H9 (cell line): ENCODE data around the gene CFAP65. TPM values are rescaled to one million over a fixed set of nuclear protein-coding genes. Genes with fewer than 3 reads are reported as not detected.

Experiments used
- DNase-seq: peaks from one replicate; pipeline ENCODE4 v3.0.0-alpha.2; 2017
- H2AFZ ChIP-seq: one replicate; pipeline ENCODE4 v1.6.1; 2013; ENCODE audit warnings: mild to moderate bottlenecking, low read length, control low read depth, moderate library complexity
- H2AK5ac ChIP-seq: 2 replicates; pipeline ENCODE4 v1.6.1; 2013; ENCODE audit warnings: low read length, control low read depth, mixed read lengths; ENCODE audit not compliant: insufficient read length
- H2BK120ac ChIP-seq: one replicate; pipeline ENCODE4 v1.6.1; 2013; ENCODE audit warnings: low read depth, mild to moderate bottlenecking, low read length, control low read depth, inconsistent platforms; ENCODE audit not compliant: poor library complexity, severe bottlenecking
- H2BK12ac ChIP-seq: 2 replicates; pipeline ENCODE4 v1.6.1; 2013; ENCODE audit warnings: low read length, control low read depth, mixed read lengths, low read depth; ENCODE audit not compliant: insufficient read length
- H2BK15ac ChIP-seq: 2 replicates; pipeline ENCODE4 v1.6.1; 2013; ENCODE audit warnings: low read depth, low read length, control low read depth
- H2BK20ac ChIP-seq: one replicate; pipeline ENCODE4 v1.6.1; 2013; ENCODE audit warnings: low read depth, mild to moderate bottlenecking, low read length, control low read depth, inconsistent platforms; ENCODE audit not compliant: poor library complexity, severe bottlenecking
- H2BK5ac ChIP-seq: 2 replicates; pipeline ENCODE4 v1.6.1; 2013; ENCODE audit warnings: low read length, control low read depth, mixed read lengths; ENCODE audit not compliant: insufficient read length
- H3K14ac ChIP-seq: 2 replicates; pipeline ENCODE4 v1.6.1; 2013; ENCODE audit warnings: low read length, control low read depth; ENCODE audit not compliant: insufficient read depth
- H3K18ac ChIP-seq: 2 replicates; pipeline ENCODE4 v1.6.1; 2013; ENCODE audit warnings: low read depth, mild to moderate bottlenecking, mixed read lengths, low read length, control low read depth; ENCODE audit not compliant: insufficient read length
- H3K23ac ChIP-seq: 2 replicates; pipeline ENCODE4 v1.6.1; 2013; ENCODE audit warnings: low read length, control low read depth, mixed read lengths, low read depth; ENCODE audit not compliant: insufficient read length
- H3K23me2 ChIP-seq: 2 replicates; pipeline ENCODE4 v1.6.1; 2013; ENCODE audit warnings: low read depth, mild to moderate bottlenecking, mixed read lengths, low read length, control low read depth; ENCODE audit not compliant: insufficient read length, poor library complexity, severe bottlenecking
- H3K27ac ChIP-seq: 2 replicates; pipeline ENCODE4 v1.5.1; 2013; ENCODE audit warnings: low read length, control low read depth, mixed read lengths, low read depth; ENCODE audit not compliant: insufficient read length
- H3K27me3 ChIP-seq: 2 replicates; pipeline ENCODE4 v1.6.1; 2013; ENCODE audit warnings: low read length, control low read depth, inconsistent platforms; ENCODE audit not compliant: insufficient read depth
- H3K4ac ChIP-seq: 2 replicates; pipeline ENCODE4 v1.6.1; 2013; ENCODE audit warnings: low read depth, mild to moderate bottlenecking, control low read depth, inconsistent platforms, low read length, moderate library complexity
- H3K4me1 ChIP-seq: 2 replicates; pipeline ENCODE4 v1.6.1; 2013; ENCODE audit warnings: low read length, control low read depth, inconsistent platforms; ENCODE audit not compliant: insufficient read depth
- H3K4me2 ChIP-seq: 2 replicates; pipeline ENCODE4 v1.6.1; 2013; ENCODE audit warnings: low read length, control low read depth, mixed read lengths; ENCODE audit not compliant: insufficient read length, insufficient read depth
- H3K56ac ChIP-seq: 2 replicates; pipeline ENCODE4 v1.6.1; 2013; ENCODE audit warnings: low read depth, mild to moderate bottlenecking, mixed read lengths, low read length, control low read depth; ENCODE audit not compliant: insufficient read length
- H3K79me1 ChIP-seq: 2 replicates; pipeline ENCODE4 v1.6.1; 2013; ENCODE audit warnings: low read depth, mild to moderate bottlenecking, moderate library complexity, low read length, control low read depth, inconsistent platforms; ENCODE audit not compliant: insufficient read depth, poor library complexity, severe bottlenecking
- H3K79me2 ChIP-seq: 2 replicates; pipeline ENCODE4 v1.6.1; 2013; ENCODE audit warnings: low read length, control low read depth, inconsistent platforms; ENCODE audit not compliant: insufficient read depth
- H3K9ac ChIP-seq: 2 replicates; pipeline ENCODE4 v1.6.1; 2013; ENCODE audit warnings: low read length, control low read depth, mixed read lengths; ENCODE audit not compliant: insufficient read length; ENCODE audit errors: extremely low read depth
- H3K9me3 ChIP-seq: one replicate; pipeline ENCODE4 v1.6.1; 2013; ENCODE audit warnings: low read depth, low read length, inconsistent platforms; ENCODE audit not compliant: control insufficient read depth
- H3T11ph ChIP-seq: one replicate; pipeline ENCODE4 v1.6.1; 2013; ENCODE audit warnings: mild to moderate bottlenecking, low read length, control low read depth, inconsistent platforms
- H4K20me1 ChIP-seq: one replicate; pipeline ENCODE4 v1.6.1; 2013; ENCODE audit not compliant: control insufficient read depth, insufficient read length, insufficient read depth
- H4K5ac ChIP-seq: 2 replicates; pipeline ENCODE4 v1.6.1; 2013; ENCODE audit warnings: low read depth, mild to moderate bottlenecking, mixed read lengths, low read length, control low read depth; ENCODE audit not compliant: insufficient read length
- H4K8ac ChIP-seq: replicated peaks from 2 replicates; pipeline ENCODE4 v1.6.1; 2013; ENCODE audit warnings: low read length, control low read depth, mixed read lengths, low read depth; ENCODE audit not compliant: insufficient read length
- H4K91ac ChIP-seq: 2 replicates; pipeline ENCODE4 v1.6.1; 2013; ENCODE audit warnings: low read depth, mild to moderate bottlenecking, moderate library complexity, mixed read lengths, low read length, control low read depth; ENCODE audit not compliant: insufficient read length
- H3K27ac Mint-ChIP-seq, 3 experiments: 2 replicates in 2 of 3; 3 replicates in 1 of 3; pipeline ENCODE4 v1.8.0; 2020 to 2021; ENCODE audit warnings: mixed read lengths in 3 of 3, mild to moderate bottlenecking in 1 of 3, moderate library complexity in 1 of 3
- H3K27me3 Mint-ChIP-seq: 2 replicates; pipeline ENCODE4 v1.8.0; 2021; ENCODE audit warnings: low read depth, mild to moderate bottlenecking, moderate library complexity, mixed read lengths
- H3K36me3 Mint-ChIP-seq, 3 experiments: 2 replicates in 2 of 3; 3 replicates in 1 of 3; pipeline ENCODE4 v1.8.0; 2020 to 2021; ENCODE audit warnings: low read depth in 3 of 3, mixed read lengths in 3 of 3; ENCODE audit not compliant: insufficient read depth in 1 of 3
- H3K4me1 Mint-ChIP-seq, 2 experiments: 2 replicates each; pipeline ENCODE4 v1.8.0; 2020; ENCODE audit warnings: mixed read lengths in 2 of 2
- H3K4me3 Mint-ChIP-seq, 2 experiments: 2 replicates in 1 of 2; 3 replicates in 1 of 2; pipeline ENCODE4 v1.8.0; 2020 to 2021; ENCODE audit warnings: mild to moderate bottlenecking in 2 of 2, mixed read lengths in 2 of 2, moderate library complexity in 1 of 2
- H3K9me3 Mint-ChIP-seq, 2 experiments: 2 replicates in 1 of 2; 3 replicates in 1 of 2; pipeline ENCODE4 v1.8.0; 2020; ENCODE audit warnings: mild to moderate bottlenecking in 2 of 2, mixed read lengths in 2 of 2, moderate library complexity in 1 of 2
- CTCF ChIP-seq: fragments of 200-600 bp; sonication (generic); conservative IDR thresholded peaks from 3 replicates; pipeline ENCODE4 v1.8.0; 2021; ENCODE audit warnings: antibody characterized with exemption, mild to moderate bottlenecking
- WGBS: extraction: QIAGEN DNeasy Blood & Tissue Kit; methylation state at CpG from one replicate; pipeline ENCODE4 v1.1.7; 2013; ENCODE audit warnings: missing lambda C conversion rate, low lambda C conversion rate, mixed read lengths; ENCODE audit not compliant: insufficient read length; ENCODE audit errors: extremely low coverage; 5-methylcytosine and 5-hydroxymethylcytosine counted together
- total RNA-seq: library from RNA; stranded (reverse); gene quantifications from 2 replicates; pipeline ENCODE4 v1.2.1, GENCODE V29; 2021

Gene CFAP65
- total RNA-seq, 1 experiment from 2014 or later: 0.20 TPM

GRCh38 chr2:218979846-218980734 is 61.2 kb downstream of the CFAP65 start:
- WGBS: no CpG with 5 or more reads among the region's 39 CpGs
- Mint-ChIP-seq H3K27me3 (peaks cover 99% of the 10 kb centered on the region), H3K4me3 (peak overlapping the region; percentile 26 to 79; a peak in 4 of 5 replicates), H3K27ac (peak overlapping the region in 1 of 3 experiments; percentile 48; a peak in 1 of 7 replicates), H3K4me1 (peaks cover 10 to 26% of the 10 kb centered on the region in 2 experiments), H3K9me3 (peaks cover 2 to 5% of the 10 kb centered on the region in 2 experiments; a peak in 2 of 5 replicates), H3K36me3 (no peaks in the 10 kb centered on the region)
- Histone ChIP-seq H4K5ac (no peak overlapping the region), H2BK120ac (no peak overlapping the region), H4K91ac (no peak overlapping the region), H3K27me3 (peaks cover 52% of the 10 kb centered on the region), H3K27ac (no peak overlapping the region), H3K4me1 (no peaks in the 10 kb centered on the region; the same call in 1 of the 2 replicates), H2AK5ac (no peak overlapping the region), H3K9me3 (no peaks in the 10 kb centered on the region), H3K56ac (no peak overlapping the region), H3K79me1 (no peaks in the 10 kb centered on the region), H4K20me1 (no peaks in the 10 kb centered on the region), H3K9ac (no peak overlapping the region), H2BK5ac (no peak overlapping the region), H3K23me2 (peaks cover 16% of the 10 kb centered on the region), H2AFZ (no peak overlapping the region), H3K79me2 (no peaks in the 10 kb centered on the region), H2BK20ac (no peak overlapping the region), H3T11ph (no peak overlapping the region), H2BK12ac (no peak overlapping the region), H3K18ac (no peak overlapping the region), H3K14ac (no peak overlapping the region), H3K4ac (no peak overlapping the region), H4K8ac (no peak overlapping the region), H2BK15ac (no peak overlapping the region), H3K4me2 (peak overlapping the region; percentile 22), H3K23ac (no peak overlapping the region)
- peak; percentile 98 for TF ChIP-seq CTCF
- peak; percentile 95 for DNase-seq
